ENCODE results near the gene LRRC56.

GRCh38 chr11:557328-558132 is 20.2 kb downstream of the LRRC56 start:
- no peak for TF ChIP-seq CTCF (IDR thresholded peaks at IDR 0.05)
- TF ChIP-seq POLR2AphosphoS5 (IDR thresholded peaks at IDR 0.05) = no peak
- TF ChIP-seq POLR2A (IDR thresholded peaks at IDR 0.05) = no peak
